ENCODE measurements around the gene SOHLH1. TPM values are rescaled to one million over a fixed set of nuclear protein-coding genes. Genes with fewer than 3 reads are reported as not detected.

Gene SOHLH1
- total RNA-seq, 4 donors from 2014 or later = not detected

- Histone ChIP-seq H3K4me1 (peaks cover 0 to 6% (median 3%) of the 10 kb centered on the region in 4 donors), H3K27me3 (peaks cover 0 to 91% (median 19%) of the 10 kb centered on the region in 4 donors), H3K4me3 (no peak overlapping the region), H3K27ac (replicated peaks in 1 of 4) (no peak overlapping the region), H3K36me3 (no peaks in the 10 kb centered on the region), H3K9me3 (no peaks in the 10 kb centered on the region)
- intact Hi-C loops (cut with DNase I) = no loop called here
- no peak for DNase-seq (ENCODE audit: extremely low spot score)
- TF ChIP-seq POLR2AphosphoS5 (IDR thresholded peaks at IDR 0.05) (no peak), EP300 (IDR thresholded peaks at IDR 0.05) (no peak)
- no CpG with 5 or more reads among the region's 103 CpGs for WGBS
Observed at GRCh38 chr9:135714242-135715055, 15.2 kb upstream of the SOHLH1 start.

- no peak for DNase-seq (ENCODE audit: extremely low spot score)
- peaks cover 0 to 87% (median 17%) of the 10 kb centered on the region in 4 donors for H3K27me3 ChIP-seq
- no peaks in the 10 kb centered on the region for H3K36me3 ChIP-seq
- no peak overlapping the region for H3K4me3 ChIP-seq
- H3K9me3 ChIP-seq = no peaks in the 10 kb centered on the region
- no peak overlapping the region for H3K27ac ChIP-seq (replicated peaks in 1 of 4)
- WGBS = 53% methylated on average over 8 of the region's 16 CpGs
- peaks cover 0 to 6% (median 3%) of the 10 kb centered on the region in 4 donors for H3K4me1 ChIP-seq
- no peak for TF ChIP-seq EP300 (IDR thresholded peaks at IDR 0.05)
- TF ChIP-seq POLR2A (IDR thresholded peaks at IDR 0.05; ENCODE audit: low read depth) = no peak
- TF ChIP-seq, protein P1, sequence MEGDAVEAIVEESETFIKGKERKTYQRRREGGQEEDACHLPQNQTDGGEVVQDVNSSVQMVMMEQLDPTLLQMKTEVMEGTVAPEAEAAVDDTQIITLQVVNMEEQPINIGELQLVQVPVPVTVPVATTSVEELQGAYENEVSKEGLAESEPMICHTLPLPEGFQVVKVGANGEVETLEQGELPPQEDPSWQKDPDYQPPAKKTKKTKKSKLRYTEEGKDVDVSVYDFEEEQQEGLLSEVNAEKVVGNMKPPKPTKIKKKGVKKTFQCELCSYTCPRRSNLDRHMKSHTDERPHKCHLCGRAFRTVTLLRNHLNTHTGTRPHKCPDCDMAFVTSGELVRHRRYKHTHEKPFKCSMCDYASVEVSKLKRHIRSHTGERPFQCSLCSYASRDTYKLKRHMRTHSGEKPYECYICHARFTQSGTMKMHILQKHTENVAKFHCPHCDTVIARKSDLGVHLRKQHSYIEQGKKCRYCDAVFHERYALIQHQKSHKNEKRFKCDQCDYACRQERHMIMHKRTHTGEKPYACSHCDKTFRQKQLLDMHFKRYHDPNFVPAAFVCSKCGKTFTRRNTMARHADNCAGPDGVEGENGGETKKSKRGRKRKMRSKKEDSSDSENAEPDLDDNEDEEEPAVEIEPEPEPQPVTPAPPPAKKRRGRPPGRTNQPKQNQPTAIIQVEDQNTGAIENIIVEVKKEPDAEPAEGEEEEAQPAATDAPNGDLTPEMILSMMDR (IDR thresholded peaks at IDR 0.05) = no peak
- TF ChIP-seq POLR2AphosphoS5 (IDR thresholded peaks at IDR 0.05) = no peak
- intact Hi-C loops (cut with DNase I) = no loop called here
Observed at GRCh38 chr9:135712613-135713295, 13.5 kb upstream of the SOHLH1 start.

- H3K27ac ChIP-seq (replicated peaks in 1 of 4) = no peak overlapping the region
- H3K36me3 ChIP-seq = no peaks in the 10 kb centered on the region
- peaks cover 0 to 6% (median 3%) of the 10 kb centered on the region in 4 donors for H3K4me1 ChIP-seq
- no peaks in the 10 kb centered on the region for H3K9me3 ChIP-seq
- intact Hi-C loops (cut with DNase I) = no loop called here
- peaks cover 0 to 87% (median 20%) of the 10 kb centered on the region in 4 donors for H3K27me3 ChIP-seq
- 100% methylated on average over 1 of the region's 10 CpGs for WGBS
- no peak for DNase-seq (ENCODE audit: extremely low spot score)
- H3K4me3 ChIP-seq = no peak overlapping the region
- TF ChIP-seq EP300 (IDR thresholded peaks at IDR 0.05) (no peak), POLR2A (IDR thresholded peaks at IDR 0.05; ENCODE audit: low read depth) (no peak), POLR2AphosphoS5 (IDR thresholded peaks at IDR 0.05) (no peak)
- TF ChIP-seq, protein P1 (IDR thresholded peaks at IDR 0.05) = no peak
Observed at GRCh38 chr9:135711881-135712280, 12.6 kb upstream of the SOHLH1 start.

DNA sequence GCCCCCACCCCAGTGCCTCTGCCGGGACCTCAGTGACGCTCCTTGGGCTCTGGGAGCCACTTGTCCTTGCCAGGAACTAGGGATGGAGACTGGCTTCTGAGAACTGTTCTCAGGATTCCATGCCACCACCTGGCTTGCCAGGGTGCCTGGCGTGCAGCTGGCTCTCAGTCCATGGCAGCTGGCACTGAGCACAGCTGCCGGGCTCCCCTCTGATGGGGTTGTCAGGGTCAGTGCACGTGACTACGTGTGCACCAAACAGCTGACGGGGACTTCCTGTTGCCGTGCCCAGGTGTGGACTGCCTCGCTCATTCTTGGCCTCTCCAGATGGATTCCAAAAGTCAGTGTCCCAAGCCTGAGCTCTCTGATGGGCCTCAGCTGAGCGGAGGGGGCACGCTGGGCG, 12.1 kb upstream of the SOHLH1 start:
- H3K36me3 ChIP-seq = no peaks in the 10 kb centered on the region
- no CpG with 5 or more reads among the region's 12 CpGs for WGBS
- TF ChIP-seq POLR2AphosphoS5 (IDR thresholded peaks at IDR 0.05) = no peak
- TF ChIP-seq EP300 (IDR thresholded peaks at IDR 0.05) = no peak
- TF ChIP-seq, protein P1 (IDR thresholded peaks at IDR 0.05) = no peak
- no peak for TF ChIP-seq POLR2A (IDR thresholded peaks at IDR 0.05; ENCODE audit: low read depth)
- no peak overlapping the region for H3K4me3 ChIP-seq
- intact Hi-C loops (cut with DNase I) = no loop called here
- peaks cover 0 to 6% (median 3%) of the 10 kb centered on the region in 4 donors for H3K4me1 ChIP-seq
- no peak overlapping the region for H3K27ac ChIP-seq (replicated peaks in 1 of 4)
- peaks cover 0 to 87% (median 20%) of the 10 kb centered on the region in 4 donors for H3K27me3 ChIP-seq
- DNase-seq (ENCODE audit: extremely low spot score) = no peak
- no peaks in the 10 kb centered on the region for H3K9me3 ChIP-seq

DNA sequence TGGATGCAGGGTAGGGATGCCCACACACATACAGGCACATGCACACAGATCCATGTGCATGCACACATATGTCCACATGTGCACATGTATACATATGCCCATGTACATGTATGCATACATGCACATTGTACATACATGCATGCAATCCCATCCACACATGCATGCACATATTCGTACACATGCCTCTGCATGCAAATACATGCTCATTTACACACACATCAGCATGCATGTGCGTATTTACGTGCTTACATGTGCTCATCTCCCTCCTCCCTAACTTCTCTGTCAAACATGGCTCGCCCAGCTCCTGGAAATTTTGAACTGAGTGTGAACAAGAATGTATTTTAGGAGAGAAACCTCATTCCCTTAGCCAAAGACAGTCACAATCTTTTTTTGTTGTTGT, 8.9 kb upstream of the SOHLH1 start:
- H3K4me3 ChIP-seq = no peak overlapping the region
- intact Hi-C loops (cut with DNase I) = no loop called here
- no peaks in the 10 kb centered on the region for H3K36me3 ChIP-seq
- peaks cover 0 to 88% (median 11%) of the 10 kb centered on the region in 4 donors for H3K27me3 ChIP-seq
- DNase-seq (ENCODE audit: extremely low spot score) = no peak
- no peak overlapping the region for H3K27ac ChIP-seq (replicated peaks in 1 of 4)
- no peaks in the 10 kb centered on the region for H3K9me3 ChIP-seq
- WGBS = 90% methylated on average over 4 of the region's 4 CpGs
- TF ChIP-seq EP300 (IDR thresholded peaks at IDR 0.05) (no peak), POLR2AphosphoS5 (IDR thresholded peaks at IDR 0.05) (no peak), POLR2A (IDR thresholded peaks at IDR 0.05; ENCODE audit: low read depth) (no peak)
- TF ChIP-seq, protein P1 (IDR thresholded peaks at IDR 0.05) = no peak
- no peaks in the 10 kb centered on the region for H3K4me1 ChIP-seq

Data from esophagus muscularis mucosa (tissue), 4 donors.